Neural cell (in vitro differentiated cells): ENCODE measurements around the gene SMARCA4.

Experiments
- EP300 ChIP-seq: fragments of 450-650 bp; conservative IDR thresholded peaks from 2 replicates; pipeline ENCODE4 v1.6.1; 2014; ENCODE audit warnings: antibody characterized with exemption, mild to moderate bottlenecking, moderate library complexity; ENCODE audit not compliant: poor library complexity, severe bottlenecking
- POLR2AphosphoS5 ChIP-seq: IDR thresholded peaks from 2 replicates; pipeline ENCODE4 v1.6.1; 2012
- REST ChIP-seq: IDR thresholded peaks from 2 replicates; pipeline ENCODE4 v1.6.1; 2012; ENCODE audit warnings: borderline replicate concordance
- TF ChIP-seq, protein P1 (sequence below): fragments of 450-650 bp; IDR thresholded peaks from 2 replicates; pipeline ENCODE4 v1.5.1; 2014; ENCODE audit warnings: antibody characterized with exemption, mild to moderate bottlenecking, moderate library complexity; ENCODE audit not compliant: poor library complexity, severe bottlenecking

- TF ChIP-seq, protein P1, sequence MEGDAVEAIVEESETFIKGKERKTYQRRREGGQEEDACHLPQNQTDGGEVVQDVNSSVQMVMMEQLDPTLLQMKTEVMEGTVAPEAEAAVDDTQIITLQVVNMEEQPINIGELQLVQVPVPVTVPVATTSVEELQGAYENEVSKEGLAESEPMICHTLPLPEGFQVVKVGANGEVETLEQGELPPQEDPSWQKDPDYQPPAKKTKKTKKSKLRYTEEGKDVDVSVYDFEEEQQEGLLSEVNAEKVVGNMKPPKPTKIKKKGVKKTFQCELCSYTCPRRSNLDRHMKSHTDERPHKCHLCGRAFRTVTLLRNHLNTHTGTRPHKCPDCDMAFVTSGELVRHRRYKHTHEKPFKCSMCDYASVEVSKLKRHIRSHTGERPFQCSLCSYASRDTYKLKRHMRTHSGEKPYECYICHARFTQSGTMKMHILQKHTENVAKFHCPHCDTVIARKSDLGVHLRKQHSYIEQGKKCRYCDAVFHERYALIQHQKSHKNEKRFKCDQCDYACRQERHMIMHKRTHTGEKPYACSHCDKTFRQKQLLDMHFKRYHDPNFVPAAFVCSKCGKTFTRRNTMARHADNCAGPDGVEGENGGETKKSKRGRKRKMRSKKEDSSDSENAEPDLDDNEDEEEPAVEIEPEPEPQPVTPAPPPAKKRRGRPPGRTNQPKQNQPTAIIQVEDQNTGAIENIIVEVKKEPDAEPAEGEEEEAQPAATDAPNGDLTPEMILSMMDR = no peak
- TF ChIP-seq EP300 (no peak), REST (no peak), POLR2AphosphoS5 (no peak)
These were observed 48.2 kb upstream of the SMARCA4 start for GRCh38 chr19:10912619-10913018.
